Smooth muscle cell of the pulmonary artery (primary cell): ENCODE measurements around the gene BRSK1. TPM values are rescaled to one million over a fixed set of nuclear protein-coding genes. Genes with fewer than 3 reads are reported as not detected.

ENCODE experiments used
- total RNA-seq: library from RNA; depleted of rRNA; stranded (reverse); fragments of >200 nt; gene quantifications from 2 replicates; pipeline ENCODE4 v1.2.3, GENCODE V29; 2014

The BRSK1 gene
- total RNA-seq, result 10.8 and 10.9 TPM in 2 replicates

GRCh38 chr19:55283548-55284377, at the start of gene BRSK1:
BRSK1 (plus strand) TSS chr19:55283997; CDS start chr19:55284443, 446 bp downstream.

GRCh38 chr19:55258828-55259539, 24.8 kb upstream of the BRSK1 start, which contains the start of gene PPP6R1:
PPP6R1 (minus strand) TSS chr19:55259017; CDS start chr19:55247103, 11,914 bp downstream.

DNA sequence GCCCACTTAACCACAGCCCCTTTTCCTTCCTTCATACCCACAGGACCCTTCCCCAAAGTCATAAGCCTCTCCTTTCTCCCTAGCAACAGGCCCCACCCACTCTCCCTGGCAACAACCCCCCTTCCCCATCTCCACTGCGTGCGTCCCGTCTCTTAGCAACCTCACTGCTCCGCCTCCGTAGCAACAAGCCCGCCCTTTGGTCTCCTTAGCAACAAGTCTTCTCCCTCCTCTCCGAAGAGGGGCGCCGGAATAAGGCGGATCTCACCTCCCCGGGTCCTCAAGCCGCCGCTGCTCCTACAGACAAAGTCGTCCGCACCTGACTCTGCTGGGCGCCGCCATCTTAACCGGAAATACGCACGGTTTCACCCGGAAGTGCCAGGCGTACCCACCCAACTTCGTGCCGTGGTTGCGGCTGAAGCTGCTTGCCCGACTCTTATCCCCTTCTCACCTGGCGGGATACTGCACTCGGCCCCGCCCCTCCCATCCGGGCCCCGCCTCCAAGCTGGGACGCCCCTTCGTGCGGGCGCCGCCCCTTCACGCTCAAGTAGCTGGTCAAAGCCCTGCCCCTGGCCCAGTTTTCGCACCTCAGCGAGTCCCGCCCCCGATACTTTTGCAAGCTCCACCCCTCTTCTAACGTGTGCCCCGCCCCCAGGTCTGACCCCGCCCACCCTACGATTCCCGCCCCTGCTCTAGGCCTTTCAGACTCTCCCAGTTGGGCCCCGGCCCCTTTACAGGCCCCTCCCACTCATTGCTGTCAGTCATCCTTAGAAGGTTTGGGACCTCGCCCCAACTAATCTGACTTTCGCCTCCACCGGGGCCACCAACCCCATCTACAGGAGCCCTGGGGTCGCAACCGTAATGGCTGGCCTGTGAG, 3.8 kb upstream of the BRSK1 start, which contains the start of gene HSPBP1:
HSPBP1 (minus strand) TSS at position 341 of the 874 bp plus-strand sequence. CDS start 502 bp downstream, outside the sequence.

DNA sequence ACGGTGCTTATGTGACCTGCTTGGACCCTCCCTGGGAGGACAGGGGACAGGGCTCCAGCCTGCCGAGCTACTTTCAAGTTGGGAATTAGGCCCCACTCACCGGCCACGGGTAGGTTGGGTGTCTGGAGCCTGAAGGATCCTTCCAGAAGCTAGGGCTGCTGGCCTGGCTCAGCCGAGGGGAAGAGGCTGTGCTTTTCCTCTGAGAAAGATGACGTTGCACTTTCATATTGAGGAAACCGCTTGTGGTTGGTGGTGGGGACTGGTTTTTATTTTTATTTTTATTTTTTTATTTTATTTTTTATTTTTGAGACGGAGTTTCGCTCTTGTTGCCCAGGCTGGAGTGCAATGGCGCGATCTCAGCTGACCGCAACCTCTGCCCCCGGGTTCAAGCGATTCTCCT, 41.4 kb downstream of the BRSK1 start, which contains the start of gene TMEM150B:
TMEM150B (minus strand) TSS at position 170 of the 400 bp plus-strand sequence. CDS start 4,305 bp downstream, outside the sequence.

DNA sequence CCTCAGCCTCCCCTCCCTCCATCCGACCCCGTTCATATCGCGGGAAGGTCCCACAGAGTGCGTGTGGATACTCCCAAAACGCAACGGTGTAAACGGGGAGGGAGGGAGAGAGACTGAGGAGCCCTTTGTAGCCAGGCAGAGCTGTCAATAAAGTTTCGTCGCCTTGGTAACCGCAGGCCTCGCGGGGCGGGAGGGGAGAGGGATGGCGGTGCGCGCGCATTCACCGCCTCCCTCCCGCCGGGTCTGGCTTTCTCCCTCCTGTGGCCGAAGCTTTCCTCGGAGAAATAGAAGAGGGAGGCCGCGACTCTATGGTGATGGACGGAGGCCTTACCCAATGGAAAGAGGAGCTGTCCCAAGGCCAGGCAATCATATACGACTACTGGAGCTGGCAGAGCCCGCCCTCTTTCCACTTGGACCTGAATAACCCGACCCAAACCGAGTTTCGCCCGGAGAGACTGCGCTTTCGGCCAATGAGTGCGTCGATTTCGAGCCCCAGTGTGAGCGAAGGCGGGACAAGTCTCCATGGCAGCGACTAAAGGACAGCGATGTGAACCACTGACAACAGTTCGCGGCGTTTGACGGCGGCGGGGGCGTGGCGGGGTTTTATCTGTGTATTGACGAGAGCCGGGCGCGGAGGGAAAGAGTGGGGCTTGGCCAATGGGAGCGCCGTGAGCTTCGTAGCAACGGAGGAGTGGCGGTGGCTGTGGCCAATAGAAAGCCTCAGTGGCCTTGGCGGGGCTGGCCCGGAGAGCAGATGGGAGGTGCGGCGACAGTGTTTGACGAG, 55.5 kb downstream of the BRSK1 start, which contains the start of gene KMT5C:
KMT5C (plus strand) TSS at position 772 of the 784 bp plus-strand sequence. CDS start 2,061 bp downstream, outside the sequence.

GRCh38 chr19:55354698-55355212, 71.0 kb downstream of the BRSK1 start, which contains the start of gene COX6B2:
COX6B2 (minus strand) TSS chr19:55354719; CDS start chr19:55354521, 198 bp downstream.

Other genes starting within 250 kb of the BRSK1 start
- 0.13 TPM in 1 of 2 replicates, not detected in the other for gene GP6, start 245.7 kb upstream of the BRSK1 start, total RNA-seq
- 9.5 and 20.0 TPM in 2 replicates for gene RDH13, start 220.8 kb upstream of the BRSK1 start, total RNA-seq
- gene EPS8L1, start 208.1 kb upstream of the BRSK1 start, total RNA-seq, result 0.07 and 0.96 TPM in 2 replicates
- 34.5 and 56.5 TPM in 2 replicates for gene PPP1R12C, start 166.4 kb upstream of the BRSK1 start, total RNA-seq
- 1.1 and 2.4 TPM in 2 replicates for gene TNNT1, start 134.8 kb upstream of the BRSK1 start, total RNA-seq
- not detected in 2 replicates for gene TNNI3, start 126.3 kb upstream of the BRSK1 start, total RNA-seq
- gene DNAAF3, start 117.4 kb upstream of the BRSK1 start, total RNA-seq, result 0.07 and 0.10 TPM in 2 replicates
- gene SYT5, start 103.7 kb upstream of the BRSK1 start, total RNA-seq, result 0.13 TPM in 1 of 2 replicates, not detected in the other
- 1.9 and 5.7 TPM in 2 replicates for gene PTPRH, start 74.5 kb upstream of the BRSK1 start, total RNA-seq
- gene TMEM86B, start 55.2 kb upstream of the BRSK1 start, total RNA-seq, result 2.3 and 2.8 TPM in 2 replicates
- 45.7 and 65.7 TPM in 2 replicates for gene PPP6R1, start 25.0 kb upstream of the BRSK1 start, total RNA-seq
- 21.6 and 27.4 TPM in 2 replicates for gene HSPBP1, start 3.9 kb upstream of the BRSK1 start, total RNA-seq
- not detected in 2 replicates for gene TMEM150B, start 41.3 kb downstream of the BRSK1 start, total RNA-seq
- 5.0 and 7.8 TPM in 2 replicates for gene KMT5C, start 55.9 kb downstream of the BRSK1 start, total RNA-seq
- not detected in 2 replicates for gene COX6B2, start 70.7 kb downstream of the BRSK1 start, total RNA-seq
- gene GARIN5B, start 79.3 kb downstream of the BRSK1 start, total RNA-seq, result 0.10 TPM in 1 of 2 replicates, not detected in the other
- gene IL11, start 86.5 kb downstream of the BRSK1 start, total RNA-seq, result 4.1 and 13.9 TPM in 2 replicates
- gene TMEM190, start 92.8 kb downstream of the BRSK1 start, total RNA-seq, result not detected in 2 replicates
- 0.23 and 0.39 TPM in 2 replicates for gene TMEM238, start 100.3 kb downstream of the BRSK1 start, total RNA-seq
- gene RPL28, start 101.9 kb downstream of the BRSK1 start, total RNA-seq, result 184 and 218 TPM in 2 replicates
- 66.7 and 71.0 TPM in 2 replicates for gene UBE2S, start 123.8 kb downstream of the BRSK1 start, total RNA-seq
- gene SHISA7, start 159.3 kb downstream of the BRSK1 start, total RNA-seq, result not detected in 2 replicates
- 36.7 and 40.1 TPM in 2 replicates for gene ISOC2, start 177.6 kb downstream of the BRSK1 start, total RNA-seq
- gene C19orf85, start 180.8 kb downstream of the BRSK1 start, total RNA-seq, result not detected in 2 replicates
- gene ZNF628, start 192.6 kb downstream of the BRSK1 start, total RNA-seq, result 1.2 and 2.7 TPM in 2 replicates
- gene NAT14, start 201.2 kb downstream of the BRSK1 start, total RNA-seq, result 13.7 and 20.4 TPM in 2 replicates
- 39.3 and 40.5 TPM in 2 replicates for gene SSC5D, start 204.4 kb downstream of the BRSK1 start, total RNA-seq